Skeletal muscle tissue (tissue), 4 donors: ENCODE measurements around the gene ACOX3. TPM values are rescaled to one million over a fixed set of nuclear protein-coding genes. Genes with fewer than 3 reads are reported as not detected.
A peak's percentile ranks its signal among the peaks of the same experiment; 100 is the strongest.

Source experiments
- H3K27ac ChIP-seq: one replicate; pipeline ENCODE4 v1.7.0; 2013; ENCODE audit warnings: mild to moderate bottlenecking, low read depth, low read length, inconsistent platforms
- H3K27me3 ChIP-seq, 3 donors: one replicate each; pipeline ENCODE4 v1.7.0; 2013; ENCODE audit warnings: low read length in 3 of 3; ENCODE audit not compliant: control insufficient read depth in 3 of 3, insufficient read depth in 3 of 3
- H3K36me3 ChIP-seq, 3 donors: one replicate each; pipeline ENCODE4 v1.7.0; 2013; ENCODE audit warnings: low read length in 3 of 3; ENCODE audit not compliant: control insufficient read depth in 3 of 3, insufficient read depth in 3 of 3
- H3K4me1 ChIP-seq, 3 donors: one replicate each; pipeline ENCODE4 v1.7.0; 2013; ENCODE audit warnings: low read length in 3 of 3, mild to moderate bottlenecking in 3 of 3; ENCODE audit not compliant: control insufficient read depth in 3 of 3, insufficient read depth in 3 of 3
- H3K4me3 ChIP-seq, 3 donors: one replicate each; pipeline ENCODE4 v1.7.0; 2013; ENCODE audit warnings: low read length in 3 of 3
- H3K9ac ChIP-seq, 3 donors: one replicate each; pipeline ENCODE4 v1.7.0; 2013; ENCODE audit warnings: low read length in 3 of 3, mild to moderate bottlenecking in 3 of 3, moderate library complexity in 2 of 3, low read depth in 1 of 3
- H3K9me3 ChIP-seq, 3 donors: one replicate each; pipeline ENCODE4 v1.7.0; 2013; ENCODE audit warnings: low read length in 3 of 3; ENCODE audit not compliant: control insufficient read depth in 3 of 3
- total RNA-seq: library from RNA; depleted of rRNA; stranded (reverse); fragments of >200 nt; gene quantifications from one replicate; pipeline ENCODE4 v1.2.3, GENCODE V29; 2014
- donor health status: Osteomylitis.

The ACOX3 gene
- total RNA-seq, 1 donor from 2014 or later, result 21.9 TPM

DNA sequence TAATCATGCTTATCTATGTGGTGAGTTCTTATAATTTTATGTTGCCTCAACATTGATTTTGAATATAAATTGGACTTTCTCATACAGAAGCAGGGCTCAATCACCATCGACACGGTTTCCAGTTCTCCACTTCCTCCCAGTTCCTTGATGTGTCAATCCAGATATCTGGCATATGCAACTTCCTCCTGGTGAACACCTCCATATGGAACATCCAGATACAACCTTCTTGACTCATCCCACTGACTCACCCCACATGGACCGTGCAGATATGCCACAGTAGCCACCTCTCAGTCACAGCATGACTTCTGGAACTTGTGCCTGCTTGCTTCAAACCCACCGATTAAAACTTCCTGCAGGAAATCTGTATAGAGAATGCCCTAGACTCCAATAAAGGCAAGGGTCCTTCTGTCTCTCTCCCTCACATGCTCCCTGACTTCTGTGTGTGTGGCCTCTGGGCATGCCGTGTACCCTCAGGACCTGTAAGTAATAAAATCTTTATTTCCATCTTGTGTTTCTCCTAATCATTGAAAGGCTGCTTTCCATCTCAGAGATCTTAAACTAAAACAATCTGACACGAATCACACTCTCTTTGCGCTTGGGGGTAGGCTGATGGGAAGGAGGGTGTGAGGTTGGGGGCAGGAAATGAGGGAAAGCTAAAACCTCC is 104.0 kb downstream of the ACOX3 start:
- no peak overlapping the region for H3K4me3 ChIP-seq
- no peaks in the 10 kb centered on the region for H3K27me3 ChIP-seq
- no peaks in the 10 kb centered on the region for H3K9me3 ChIP-seq
- H3K4me1 ChIP-seq, result peaks cover 9 to 15% (median 13%) of the 10 kb centered on the region in 3 donors
- no peaks in the 10 kb centered on the region for H3K36me3 ChIP-seq
- no peak overlapping the region for H3K9ac ChIP-seq
- no peak overlapping the region for H3K27ac ChIP-seq

- H3K27me3 ChIP-seq, result no peaks in the 10 kb centered on the region
- H3K4me1 ChIP-seq, result peaks cover 10 to 17% (median 15%) of the 10 kb centered on the region in 3 donors
- H3K9me3 ChIP-seq, result no peaks in the 10 kb centered on the region
- no peak overlapping the region for H3K27ac ChIP-seq
- no peak overlapping the region for H3K4me3 ChIP-seq
- no peaks in the 10 kb centered on the region for H3K36me3 ChIP-seq
- no peak overlapping the region for H3K9ac ChIP-seq
Observed at GRCh38 chr4:8335848-8336247, 104.7 kb downstream of the ACOX3 start.

DNA sequence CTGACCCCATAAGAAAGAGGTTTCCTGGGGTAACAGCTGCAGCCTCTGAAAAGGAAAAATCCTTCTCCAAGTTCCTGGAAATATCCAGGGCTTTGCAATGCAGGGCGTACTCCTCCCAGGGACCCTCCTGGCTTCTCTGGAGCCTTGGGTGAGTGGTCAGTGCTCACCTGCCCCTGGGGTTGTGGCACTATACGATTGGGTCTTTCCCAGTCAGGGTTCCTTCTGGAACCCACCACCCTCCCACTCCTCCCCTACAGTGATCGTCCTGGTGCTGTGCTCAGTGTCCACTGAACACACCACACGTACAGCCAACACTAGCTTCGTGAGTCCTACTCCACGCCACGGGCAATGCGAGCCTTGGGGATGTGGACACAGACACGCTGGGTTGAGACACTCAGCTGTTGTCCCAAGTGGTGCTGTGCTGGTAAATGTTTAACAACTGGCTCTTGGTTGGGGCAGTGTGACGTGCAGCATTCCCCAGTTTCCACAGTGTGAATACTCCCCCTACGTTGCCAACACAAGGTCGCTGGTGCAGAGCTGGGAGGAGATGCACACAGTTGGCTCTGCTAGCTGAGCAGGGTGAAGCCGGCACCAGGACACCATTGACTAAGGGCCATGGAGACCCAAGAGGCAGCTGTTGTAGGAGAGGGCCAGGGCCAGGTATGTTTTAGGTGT is 105.6 kb downstream of the ACOX3 start:
- Histone ChIP-seq H3K27me3 (no peaks in the 10 kb centered on the region), H3K9me3 (no peaks in the 10 kb centered on the region), H3K36me3 (no peaks in the 10 kb centered on the region), H3K4me3 (no peak overlapping the region), H3K4me1 (peaks cover 15 to 21% (median 19%) of the 10 kb centered on the region in 3 donors), H3K9ac (no peak overlapping the region), H3K27ac (no peak overlapping the region)

- no peaks in the 10 kb centered on the region for H3K36me3 ChIP-seq
- peaks cover 16 to 25% (median 25%) of the 10 kb centered on the region in 3 donors for H3K4me1 ChIP-seq
- H3K27me3 ChIP-seq, result no peaks in the 10 kb centered on the region
- no peak overlapping the region for H3K4me3 ChIP-seq
- no peak overlapping the region for H3K9ac ChIP-seq
- H3K27ac ChIP-seq, result no peak overlapping the region
- no peaks in the 10 kb centered on the region for H3K9me3 ChIP-seq
Observed at GRCh38 chr4:8333726-8334460, 106.6 kb downstream of the ACOX3 start.

- Histone ChIP-seq H3K36me3 (no peaks in the 10 kb centered on the region), H3K9me3 (no peaks in the 10 kb centered on the region)
Observed at GRCh38 chr4:8332891-8333331, 107.6 kb downstream of the ACOX3 start.

GRCh38 chr4:8332038-8332857 is 108.3 kb downstream of the ACOX3 start:
- peaks cover 16 to 25% (median 25%) of the 10 kb centered on the region in 3 donors for H3K4me1 ChIP-seq
- no peaks in the 10 kb centered on the region for H3K36me3 ChIP-seq
- no peak overlapping the region for H3K4me3 ChIP-seq
- H3K9ac ChIP-seq, result no peak overlapping the region
- H3K27ac ChIP-seq, result no peak overlapping the region
- no peaks in the 10 kb centered on the region for H3K27me3 ChIP-seq
- H3K9me3 ChIP-seq, result no peaks in the 10 kb centered on the region

More at GRCh38 chr4:8332891-8333331, 107.6 kb downstream of the ACOX3 start:
- Histone ChIP-seq H3K4me3 (no peak overlapping the region), H3K4me1 (peaks cover 16 to 25% (median 25%) of the 10 kb centered on the region in 3 donors), H3K9ac (no peak overlapping the region), H3K27ac (no peak overlapping the region), H3K27me3 (no peaks in the 10 kb centered on the region)

DNA sequence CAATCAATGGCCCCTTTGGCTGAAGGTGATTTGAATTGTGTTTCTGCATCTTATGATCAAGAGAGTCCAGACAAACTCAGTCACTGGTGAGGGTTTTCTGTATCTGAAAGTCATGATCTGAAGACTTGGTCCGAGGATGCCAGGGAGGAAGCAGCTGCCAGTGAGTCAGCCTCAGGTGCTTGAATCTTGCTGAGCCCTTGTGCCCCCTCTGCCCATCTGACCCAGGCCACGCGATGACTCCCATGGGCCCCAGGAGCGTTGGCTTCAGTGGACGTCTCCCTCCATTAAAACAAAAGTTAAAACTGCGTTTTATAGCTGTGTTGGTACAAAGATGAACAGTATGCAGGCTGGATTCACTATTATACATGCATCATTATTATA is 109.0 kb downstream of the ACOX3 start:
- H3K9ac ChIP-seq, result peak overlapping the region in 1 of 3 donors; percentile 57
- no peaks in the 10 kb centered on the region for H3K27me3 ChIP-seq
- peaks cover 16 to 25% (median 25%) of the 10 kb centered on the region in 3 donors for H3K4me1 ChIP-seq
- no peak overlapping the region for H3K4me3 ChIP-seq
- no peak overlapping the region for H3K27ac ChIP-seq
- peaks cover 0 to 3% (median 0%) of the 10 kb centered on the region in 3 donors for H3K9me3 ChIP-seq
- H3K36me3 ChIP-seq, result no peaks in the 10 kb centered on the region

DNA sequence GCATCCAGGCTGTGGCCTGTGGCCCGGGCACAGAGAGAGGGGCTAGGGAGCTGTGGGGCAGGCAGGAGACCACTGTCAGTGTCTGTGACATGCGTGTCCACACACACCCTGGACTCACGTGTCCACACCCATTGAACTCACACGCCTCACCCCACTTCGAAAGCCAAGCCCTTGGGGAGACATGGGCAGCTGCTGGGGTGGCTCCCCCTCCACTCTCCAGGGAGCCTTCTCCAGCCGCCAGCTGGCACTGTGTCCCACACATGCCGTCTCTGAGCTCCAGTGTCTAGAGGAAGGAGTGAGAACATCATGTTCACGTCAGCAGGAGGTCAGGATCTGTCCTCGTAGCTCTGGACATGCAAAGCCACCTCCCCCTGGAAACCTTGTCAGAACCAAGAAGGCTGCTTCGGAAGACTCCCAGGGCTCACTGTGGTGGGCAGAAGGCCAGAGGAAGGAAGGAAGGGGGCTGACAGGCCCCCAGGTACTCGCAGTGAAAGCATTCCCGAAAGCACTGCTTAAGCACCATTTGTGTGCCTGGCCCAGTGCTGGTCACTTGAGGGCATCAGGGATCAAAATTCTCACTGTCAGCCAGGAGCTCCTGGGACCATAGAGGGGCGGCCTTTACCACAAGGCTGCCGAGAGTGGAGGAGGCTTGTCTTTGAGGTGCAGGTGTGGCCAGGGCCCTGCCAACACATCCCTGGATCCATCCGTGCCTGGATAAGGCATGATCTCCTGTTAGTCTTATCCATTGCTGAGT is 109.5 kb downstream of the ACOX3 start:
- H3K27ac ChIP-seq, result no peak overlapping the region
- H3K4me3 ChIP-seq, result peak overlapping the region in 1 of 3 donors; percentile 35
- H3K27me3 ChIP-seq, result no peaks in the 10 kb centered on the region
- H3K36me3 ChIP-seq, result no peaks in the 10 kb centered on the region
- peaks cover 16 to 25% (median 25%) of the 10 kb centered on the region in 3 donors for H3K4me1 ChIP-seq
- H3K9ac ChIP-seq, result peak overlapping the region in 1 of 3 donors; percentile 57
- H3K9me3 ChIP-seq, result peaks cover 0 to 5% (median 0%) of the 10 kb centered on the region in 3 donors
